GM13977 (cell line): ENCODE data around the gene MMP21.

ENCODE experiments used
- DNase-seq: peaks from one replicate; pipeline ENCODE4 v3.0.0; 2012; ENCODE audit warnings: low spot score
- CTCF ChIP-seq: IDR thresholded peaks from 2 replicates; pipeline ENCODE4 v1.5.1; 2012; ENCODE audit warnings: mild to moderate bottlenecking, control low read depth; ENCODE audit not compliant: insufficient read depth; ENCODE audit errors: extremely low read depth, missing control alignments
- in situ Hi-C: fragments of 300-500 bp; cut with MboI; formaldehyde crosslinking; loops from one replicate; pipeline ENCODE4 v1.12.0; 2022; ENCODE audit warnings: low sequenced_read_pairs, low pct_unique_long_range_greater_than_20kb, mixed read lengths, inconsistent platforms; ENCODE audit not compliant: unreplicated experiment

Gene MMP21

DNA sequence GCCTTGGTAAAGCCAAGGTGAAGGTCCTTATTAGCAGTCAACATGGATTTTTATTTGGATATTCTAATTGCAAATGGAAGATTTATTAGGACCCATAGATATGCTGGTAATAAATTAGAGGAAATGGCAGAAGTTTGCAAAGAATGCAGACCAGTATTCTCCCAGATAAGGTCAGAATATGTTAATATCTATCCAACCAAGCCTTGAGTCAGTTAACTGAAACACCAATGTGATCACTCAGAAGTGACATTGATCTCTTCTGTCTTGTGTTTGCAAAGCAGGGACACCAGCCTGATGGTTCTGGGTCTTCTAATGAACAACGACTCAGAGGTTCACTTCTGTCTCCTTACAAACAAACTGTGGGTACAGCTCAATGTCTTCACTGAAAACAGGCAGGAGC is 26.0 kb upstream of the MMP21 start:
- no peak for DNase-seq
- no peak for TF ChIP-seq CTCF
- in situ Hi-C loops: no loop called here

DNA sequence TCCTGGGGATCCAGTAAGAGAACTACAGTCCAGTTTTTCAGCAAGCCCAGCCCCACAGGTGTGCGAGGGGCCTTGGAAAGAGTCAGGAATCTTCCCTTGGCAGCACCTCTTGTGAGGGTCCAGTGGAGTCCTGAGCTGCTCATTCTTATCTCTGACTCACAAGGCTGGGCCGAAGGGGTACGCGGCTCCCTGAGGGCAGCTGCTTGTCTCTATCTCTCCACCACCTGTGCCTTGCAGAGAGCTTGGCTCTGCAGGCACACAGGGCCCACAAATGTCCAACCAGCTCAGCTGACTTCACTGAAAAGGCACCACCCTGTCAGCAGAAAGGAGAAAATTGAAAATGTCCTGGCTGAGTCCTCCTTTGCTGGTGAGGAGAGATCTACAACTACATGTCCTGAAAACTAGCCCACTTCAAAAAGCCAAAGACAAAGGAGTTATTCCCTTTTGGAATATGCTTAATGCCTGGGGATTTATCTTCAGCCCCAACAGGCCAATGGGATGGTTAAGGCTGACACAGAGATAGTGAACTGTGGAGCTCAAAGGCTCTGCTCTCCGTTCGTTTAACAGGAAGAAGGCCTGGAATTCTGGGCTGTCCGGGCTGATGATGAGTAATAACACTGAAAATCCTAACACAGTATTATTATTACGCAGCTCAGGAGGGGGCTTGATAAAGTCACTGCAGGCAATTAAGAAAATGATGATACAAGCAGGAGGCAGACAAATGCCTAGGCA is 24.0 kb upstream of the MMP21 start:
- no peak for DNase-seq
- in situ Hi-C loops: no loop called here
- TF ChIP-seq CTCF: no peak

DNA sequence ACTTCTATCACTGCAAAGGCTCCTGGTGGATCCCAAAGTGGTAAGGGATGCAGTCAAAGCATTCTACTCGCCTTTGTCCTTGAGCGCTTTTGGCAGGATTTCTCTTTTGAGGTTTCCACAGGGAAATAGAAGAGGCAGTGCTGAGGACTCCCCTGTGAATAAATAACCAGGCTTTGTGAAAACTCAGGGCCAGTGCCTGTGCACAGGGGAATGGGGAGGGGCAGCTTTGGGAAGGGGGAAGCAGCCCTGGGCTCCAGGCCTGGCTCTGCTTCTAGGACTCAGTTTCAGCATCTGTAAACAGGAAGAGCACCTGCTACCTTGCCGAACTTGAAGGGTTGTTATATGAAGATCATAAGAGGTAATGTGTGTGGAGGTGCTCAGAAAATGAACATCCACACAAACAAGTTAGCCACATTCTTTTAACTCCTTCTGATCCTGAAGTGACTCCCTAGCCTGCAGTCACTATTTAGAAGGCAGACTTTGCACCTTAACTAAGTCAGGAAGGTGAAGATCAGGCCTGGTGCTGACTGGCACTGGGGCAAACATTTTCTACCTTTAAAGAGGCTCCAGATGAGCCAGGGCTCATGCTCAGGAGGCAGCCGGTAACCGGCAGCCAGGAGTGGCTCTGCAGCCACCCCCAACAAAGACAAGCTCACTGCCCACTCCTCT is 22.5 kb upstream of the MMP21 start:
- in situ Hi-C loops: no loop called here
- TF ChIP-seq CTCF: no peak
- DNase-seq: no peak

GRCh38 chr10:125797424-125797823 is 21.8 kb upstream of the MMP21 start:
- TF ChIP-seq CTCF: no peak
- in situ Hi-C loops: no loop called here
- DNase-seq: no peak

GRCh38 chr10:125795637-125796190 is 20.1 kb upstream of the MMP21 start:
- no peak for DNase-seq
- no peak for TF ChIP-seq CTCF
- in situ Hi-C loops: no loop called here

DNA sequence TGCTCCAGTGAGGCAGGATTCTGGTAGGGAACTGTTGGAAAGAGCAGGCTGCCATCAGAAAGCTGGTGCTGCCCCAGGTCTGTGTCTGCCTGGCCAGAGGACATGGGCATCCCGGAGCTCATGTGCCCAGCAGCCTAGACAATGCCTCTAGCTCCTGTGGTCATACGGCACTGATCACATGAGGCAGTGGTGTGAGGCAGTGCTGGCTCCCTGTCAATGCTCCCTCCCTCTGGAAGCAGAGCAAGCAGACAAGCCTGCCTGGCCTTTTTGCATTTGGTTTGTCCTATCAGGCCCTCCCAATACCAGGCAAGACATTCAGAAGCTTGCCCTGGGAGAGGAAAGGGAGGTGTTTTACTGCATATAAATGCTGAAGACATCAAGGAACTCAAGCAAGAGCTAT is 19.5 kb upstream of the MMP21 start:
- DNase-seq: no peak
- no peak for TF ChIP-seq CTCF
- in situ Hi-C loops: no loop called here
